Iris pigment epithelial cell (primary cell): ENCODE results near the gene FXYD5.
A peak's percentile ranks its signal among the peaks of the same experiment; 100 is the strongest.
"Not testable (repeated sequence)": the region's sequence is repeated elsewhere in the genome, so short reads cannot be mapped to it uniquely, and the experiment has no call there.

ENCODE experiments used
- DNase-seq: peaks from one replicate; pipeline ENCODE4 v3.0.0-alpha.2; 2011; ENCODE audit warnings: low read depth

FXYD5 gene

GRCh38 chr19:35120492-35120891 is 34.0 kb upstream of the FXYD5 start:
- peak; percentile 53 for DNase-seq

DNA sequence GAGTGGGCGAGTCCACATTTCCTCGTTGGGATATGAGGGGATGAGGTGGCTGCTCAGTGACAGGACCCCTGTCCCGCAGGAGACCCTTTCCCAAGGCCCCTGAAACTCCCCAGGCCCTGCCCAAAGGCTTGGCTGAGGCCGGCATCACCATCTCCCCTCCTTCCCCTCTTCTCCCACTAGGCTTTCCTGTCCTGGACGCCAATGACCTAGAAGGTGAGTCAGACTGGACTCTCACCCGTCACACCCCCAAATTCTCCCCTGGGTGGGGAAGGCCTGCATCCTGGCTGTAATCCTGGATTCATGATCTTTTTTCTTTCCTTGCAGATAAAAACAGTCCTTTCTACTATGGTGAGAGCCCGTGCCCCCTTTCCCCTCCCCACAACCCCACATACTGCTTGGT is 33.6 kb upstream of the FXYD5 start:
- no peak for DNase-seq

DNA sequence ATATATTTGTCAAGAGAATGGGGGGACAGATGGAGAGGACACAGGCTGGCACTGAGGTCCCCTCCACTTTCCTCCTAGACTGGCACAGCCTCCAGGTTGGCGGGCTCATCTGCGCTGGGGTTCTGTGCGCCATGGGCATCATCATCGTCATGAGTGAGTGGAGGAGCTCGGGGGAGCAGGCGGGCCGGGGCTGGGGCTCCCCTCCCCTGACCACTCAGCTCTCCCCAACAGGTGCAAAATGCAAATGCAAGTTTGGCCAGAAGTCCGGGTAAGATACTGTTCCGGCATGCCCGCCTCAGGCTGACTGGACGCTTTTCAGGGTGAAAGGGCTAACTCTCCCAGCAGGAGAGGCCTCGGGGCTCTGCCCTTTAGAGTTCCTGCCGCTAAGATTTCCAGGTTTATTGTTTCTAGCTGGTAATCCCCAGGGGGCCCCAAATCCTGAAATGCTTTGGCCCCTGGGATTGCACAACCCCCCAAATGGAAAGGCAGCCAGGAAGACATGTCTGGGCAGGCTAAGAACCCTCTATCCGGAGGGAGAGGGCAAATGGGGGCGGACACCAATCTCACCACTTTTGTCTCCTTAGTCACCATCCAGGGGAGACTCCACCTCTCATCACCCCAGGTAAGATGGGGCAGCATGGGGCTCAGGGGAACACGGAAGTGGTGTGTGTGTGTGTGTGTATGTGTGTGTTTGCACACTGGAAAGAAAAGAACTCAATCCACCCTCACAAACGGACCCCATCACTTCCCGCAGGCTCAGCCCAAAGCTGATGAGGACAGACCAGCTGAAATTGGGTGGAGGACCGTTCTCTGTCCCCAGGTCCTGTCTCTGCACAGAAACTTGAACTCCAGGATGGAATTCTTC is 31.6 kb upstream of the FXYD5 start:
- no peak for DNase-seq

DNA sequence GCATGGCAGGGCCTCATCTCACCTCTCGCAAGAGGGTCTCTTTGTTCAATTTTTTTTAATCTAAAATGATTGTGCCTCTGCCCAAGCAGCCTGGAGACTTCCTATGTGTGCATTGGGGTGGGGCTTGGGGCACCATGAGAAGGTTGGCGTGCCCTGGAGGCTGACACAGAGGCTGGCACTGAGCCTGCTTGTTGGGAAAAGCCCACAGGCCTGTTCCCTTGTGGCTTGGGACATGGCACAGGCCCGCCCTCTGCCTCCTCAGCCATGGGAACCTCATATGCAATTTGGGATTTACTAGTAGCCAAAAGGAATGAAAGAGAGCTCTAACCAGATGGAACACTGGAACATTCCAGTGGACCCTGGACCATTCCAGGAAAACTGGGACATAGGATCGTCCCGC is 31.0 kb upstream of the FXYD5 start:
- DNase-seq, result no peak

DNA sequence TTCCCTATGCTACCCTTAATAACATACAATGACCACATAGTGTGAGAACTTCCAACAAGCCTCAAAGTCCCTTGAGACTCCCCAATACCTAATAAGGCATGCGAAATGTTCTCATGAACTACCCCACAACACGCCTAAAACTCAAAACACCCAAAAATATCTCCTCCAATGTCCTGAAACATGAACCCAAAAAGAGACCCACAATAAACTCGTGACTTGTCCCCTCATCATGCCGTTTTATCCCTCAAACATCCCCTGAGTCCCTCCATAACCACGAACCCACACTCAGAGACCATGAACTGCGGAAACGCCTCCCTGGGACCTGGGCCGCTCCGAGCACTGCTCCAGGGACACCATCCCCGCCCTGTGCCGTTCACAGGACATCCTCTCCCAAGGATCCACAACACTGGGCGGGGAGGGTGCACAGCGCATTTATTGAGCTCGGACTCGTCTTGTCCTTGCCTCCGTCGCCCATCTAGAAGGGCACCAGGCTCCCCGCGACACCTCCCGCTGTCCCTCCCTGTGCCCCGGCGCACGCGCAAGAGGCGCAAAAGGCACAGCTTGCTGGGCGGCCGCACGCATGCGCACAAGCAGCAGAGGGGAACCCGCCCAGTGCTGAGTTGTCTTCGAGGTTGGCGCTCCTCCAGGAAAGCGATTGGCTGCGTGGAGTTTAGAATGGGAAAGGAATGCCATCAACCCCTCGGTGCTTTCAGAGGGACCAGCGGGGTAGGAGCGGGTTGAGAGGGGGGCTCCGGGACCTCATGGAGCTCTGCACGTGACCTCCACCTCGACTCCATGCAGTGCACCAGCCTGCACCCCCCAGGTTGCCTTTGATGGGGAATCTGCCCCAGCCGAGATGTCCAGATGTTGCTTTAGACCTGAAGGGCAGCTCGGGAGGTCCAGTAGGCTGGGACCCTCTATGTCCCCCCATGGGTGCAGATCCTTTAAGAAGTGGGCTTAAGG is 30.2 kb upstream of the FXYD5 start:
- DNase-seq, result peak; percentile 86

- DNase-seq, result no peak
Observed at GRCh38 chr19:35125270-35125717, 29.2 kb upstream of the FXYD5 start.

DNA sequence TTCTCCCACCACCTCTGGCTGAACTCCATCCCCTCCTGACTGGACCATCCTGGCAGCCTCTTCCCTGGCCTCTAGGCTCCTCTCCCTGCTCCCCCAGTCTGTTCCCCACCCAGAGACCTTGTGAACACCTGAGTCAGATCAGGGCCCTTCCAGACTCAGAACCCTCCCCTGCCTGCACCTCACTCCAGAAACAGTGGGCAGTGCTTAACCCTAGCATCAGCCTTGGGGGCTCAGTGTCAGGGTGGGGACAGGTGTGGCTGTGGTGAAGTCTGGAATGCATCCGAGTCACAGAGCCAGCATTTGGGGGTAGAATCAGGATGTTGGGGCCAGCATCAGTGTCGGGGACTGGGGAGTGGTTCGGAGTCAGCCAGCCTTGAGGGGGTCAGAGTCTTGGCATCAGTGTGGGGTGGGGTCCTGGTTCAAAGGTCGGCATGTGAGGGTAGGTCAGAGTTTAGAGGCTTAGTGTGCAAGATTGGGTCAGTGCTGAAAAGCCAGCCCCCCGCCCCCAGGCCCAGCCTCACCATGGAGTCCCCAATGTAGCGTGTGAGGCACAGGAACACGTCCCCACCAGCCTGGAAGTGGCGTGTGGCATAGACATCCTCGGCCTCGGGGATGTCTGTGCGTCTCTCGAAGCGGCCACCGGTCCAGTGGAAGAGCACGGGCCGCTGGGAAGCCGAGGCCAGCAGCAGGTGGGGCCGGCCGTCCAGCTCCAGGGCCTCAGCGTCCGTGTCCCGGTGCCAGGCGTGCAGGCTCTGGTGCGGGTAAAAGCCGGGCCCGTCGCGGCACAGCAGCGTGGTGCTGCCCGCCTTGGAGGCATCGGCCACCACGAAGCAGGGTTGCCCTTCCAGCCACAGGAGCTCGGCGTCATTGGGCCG is 28.5 kb upstream of the FXYD5 start:
- DNase-seq, result no peak

- DNase-seq, result no peak
Observed at GRCh38 chr19:35126624-35126959, 27.9 kb upstream of the FXYD5 start.

DNA sequence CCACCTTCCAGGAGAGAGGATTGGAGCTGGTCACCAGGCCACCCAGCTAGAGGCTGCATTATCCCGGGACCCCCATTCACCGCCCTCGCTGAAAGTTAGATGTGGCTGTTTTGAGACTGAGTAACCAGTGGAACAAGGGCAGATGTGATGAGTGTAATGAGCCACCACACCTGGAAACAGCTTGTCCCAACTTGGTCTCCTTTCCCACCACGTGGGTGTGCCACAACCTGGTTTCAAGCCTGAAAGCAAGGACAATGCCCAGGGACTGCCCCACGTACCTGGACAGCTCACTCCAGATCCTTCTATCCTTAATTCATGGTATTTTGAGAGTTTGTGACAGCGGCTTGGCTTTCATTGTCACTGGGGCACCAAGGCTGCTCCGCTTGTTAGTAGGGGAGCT is 26.7 kb upstream of the FXYD5 start:
- DNase-seq, result no peak

DNA sequence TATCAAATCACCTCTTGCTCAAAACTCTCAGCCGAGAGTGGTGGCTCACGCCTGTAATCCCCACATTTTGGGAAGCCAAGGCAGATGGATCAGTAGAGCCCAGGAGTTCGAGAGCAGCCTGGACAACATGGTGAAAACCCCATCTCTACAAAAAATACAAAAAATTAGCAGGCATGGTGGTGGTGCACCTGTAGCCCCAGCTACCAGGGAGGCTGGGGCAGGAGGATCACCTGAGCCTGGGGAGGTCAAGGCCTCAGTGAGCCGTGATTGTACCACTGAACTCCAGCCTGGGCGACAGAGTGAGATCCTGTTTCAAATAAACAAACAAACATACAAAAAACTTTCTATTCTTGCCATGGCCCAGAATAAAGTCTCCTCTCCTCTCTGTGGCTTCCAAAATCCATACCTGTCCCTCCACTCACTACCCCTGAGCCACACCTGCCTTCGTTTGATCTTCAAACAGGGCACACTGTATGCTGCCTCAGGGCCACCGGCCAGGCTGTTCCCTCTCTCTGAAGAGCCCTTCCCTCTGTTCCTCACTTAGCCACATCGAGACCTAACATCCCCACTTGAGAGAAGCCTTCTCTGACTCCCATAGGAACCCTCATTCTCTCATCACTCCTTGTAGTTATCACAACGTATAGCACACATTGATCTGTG is 26.0 kb upstream of the FXYD5 start:
- no peak for DNase-seq

DNA sequence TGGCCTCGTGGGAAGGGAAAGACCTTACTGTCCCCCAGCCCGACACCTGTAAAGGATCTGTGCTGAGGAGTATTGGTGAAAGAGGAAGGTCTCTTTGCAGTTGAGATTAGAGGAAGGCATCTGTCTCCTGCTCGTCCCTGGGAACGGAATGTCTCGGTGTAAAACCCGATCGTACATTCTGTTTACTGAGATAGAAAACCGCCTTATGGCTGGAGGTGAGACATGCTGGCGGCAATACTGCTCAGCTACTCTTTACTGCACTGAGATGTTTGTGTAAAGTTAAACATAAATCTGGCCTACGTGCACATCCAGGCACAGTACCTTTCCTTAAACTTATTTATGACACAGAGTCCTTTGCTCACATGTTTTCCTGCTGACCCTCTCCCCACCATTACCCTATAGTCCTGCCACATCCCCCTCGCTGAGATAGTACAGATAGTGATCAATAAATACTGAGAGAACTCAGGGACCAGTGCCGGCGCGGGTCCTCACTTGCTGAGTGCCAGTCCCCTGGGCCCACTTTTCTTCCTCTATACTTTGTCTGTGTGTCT is 24.7 kb upstream of the FXYD5 start:
- DNase-seq, result not testable (repeated sequence)

DNA sequence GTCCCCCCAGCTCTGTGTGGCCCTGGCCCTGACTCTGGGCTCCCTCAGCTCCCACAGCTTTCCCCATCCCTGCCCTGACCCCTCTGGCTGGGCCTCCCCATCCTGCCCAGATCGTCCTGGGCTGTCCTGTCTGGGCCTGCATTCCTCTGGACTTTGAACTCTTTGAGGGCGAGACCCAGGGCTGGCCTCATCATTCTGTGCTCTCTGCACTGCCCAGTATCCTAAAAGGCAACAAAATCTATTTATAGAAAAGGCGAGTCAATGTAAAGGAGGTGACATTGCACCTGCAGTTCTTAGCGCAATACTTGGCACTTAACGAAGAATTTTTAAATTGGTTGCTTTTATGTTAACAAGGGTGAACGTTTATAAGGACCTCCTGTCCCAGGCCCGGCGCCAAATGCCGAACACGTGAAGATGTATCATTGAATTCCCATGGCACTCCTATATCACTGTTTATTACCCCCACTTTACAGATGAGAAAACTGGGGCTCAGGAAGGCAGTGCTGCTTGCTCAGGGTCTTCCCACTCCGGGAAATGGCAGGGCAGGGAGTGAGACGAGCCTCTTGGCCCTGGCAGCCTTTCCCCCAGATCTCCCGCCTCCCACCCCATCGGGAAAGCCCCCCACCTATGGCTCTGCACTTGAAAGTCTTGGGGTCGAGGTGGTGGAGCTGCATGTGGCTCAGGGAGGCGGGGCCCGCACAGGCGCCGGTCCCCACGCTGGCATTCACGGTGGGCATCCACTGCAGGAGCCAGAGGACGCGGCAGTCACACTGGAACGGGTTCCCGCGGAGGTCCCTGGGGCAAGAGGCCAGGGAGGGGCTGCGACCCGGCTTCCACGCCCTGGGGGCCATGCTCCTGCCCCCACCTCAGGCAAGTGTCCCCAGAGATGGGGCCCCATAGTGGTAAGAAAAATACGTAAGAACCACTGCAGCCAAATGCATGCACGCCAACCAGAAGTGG is 23.5 kb upstream of the FXYD5 start:
- no peak for DNase-seq

DNA sequence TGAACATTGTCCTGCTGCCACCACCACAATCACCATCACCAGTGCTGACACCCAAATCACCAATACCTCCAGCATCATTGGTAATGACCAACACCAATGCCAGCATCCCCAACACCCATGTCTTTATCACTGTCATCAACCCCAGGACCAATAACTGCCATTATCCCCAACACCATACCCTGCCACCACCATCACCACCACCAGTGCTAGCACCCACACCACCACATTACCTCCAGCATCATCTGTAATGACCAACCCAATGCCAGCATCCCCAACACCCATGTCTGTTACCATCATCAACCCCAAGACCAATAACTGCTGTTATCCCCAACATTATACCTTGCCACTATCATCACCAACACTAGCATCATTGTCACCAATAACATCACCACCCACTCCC is 22.3 kb upstream of the FXYD5 start:
- DNase-seq, result no peak

DNA sequence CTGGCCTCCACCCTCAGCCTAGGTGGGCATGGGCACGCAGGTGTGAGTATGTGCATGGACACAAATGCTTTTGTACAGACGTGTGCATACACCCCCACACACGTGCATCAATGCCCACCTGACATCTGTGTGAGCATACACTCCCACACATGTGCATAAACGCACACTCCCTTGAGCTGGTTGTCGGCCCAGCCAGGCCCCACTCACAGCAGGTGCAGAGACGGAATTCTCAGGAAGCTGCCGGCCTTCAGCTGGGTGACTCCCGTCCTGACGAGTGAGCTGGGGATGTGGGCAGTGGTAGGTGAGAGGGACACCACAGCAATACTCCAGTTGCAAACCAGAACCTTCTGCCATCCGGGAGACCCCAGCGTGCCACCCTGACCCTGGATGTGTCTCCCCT is 20.7 kb upstream of the FXYD5 start:
- DNase-seq, result no peak

GRCh38 chr19:35134601-35135242 is 19.8 kb upstream of the FXYD5 start, which contains the start of gene LGI4:
TSS of gene LGI4 (minus strand) at chr19:35135059. CDS start at chr19:35134680, 379 bp downstream.
- DNase-seq, result no peak

- peak; percentile 54 for DNase-seq
Observed at GRCh38 chr19:35135389-35135909, 19.1 kb upstream of the FXYD5 start.

GRCh38 chr19:35136231-35136630 is 18.3 kb upstream of the FXYD5 start:
- DNase-seq, result no peak

GRCh38 chr19:35136977-35137702 is 17.4 kb upstream of the FXYD5 start:
- DNase-seq, result no peak
